COLO829 (cell line): Measurements from ENCODE around the gene UNC13C.

Source experiments
- DNase-seq: peaks from one replicate; pipeline ENCODE4 v3.0.0; 2012; ENCODE audit warnings: low spot score

UNC13C gene

DNA sequence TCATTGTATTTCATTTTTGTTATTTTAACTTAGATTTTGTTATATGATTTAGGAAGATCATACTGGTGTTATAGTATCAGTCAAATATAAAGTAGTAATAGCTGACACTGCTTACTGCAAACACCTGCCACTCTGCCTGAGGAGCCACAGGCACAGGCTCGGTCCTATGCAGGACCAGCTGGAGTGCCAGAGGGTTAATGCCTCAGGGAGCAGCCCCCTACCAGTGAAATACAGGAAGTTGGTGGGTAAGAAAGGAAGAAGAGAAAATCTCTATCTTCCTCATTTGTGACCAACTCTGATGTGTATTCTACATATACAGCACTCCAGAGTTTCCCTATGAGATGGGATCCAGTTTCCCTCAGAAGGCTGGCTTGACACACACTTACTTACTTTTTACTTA is 593.3 kb downstream of the UNC13C start:
- no peak for DNase-seq

DNA sequence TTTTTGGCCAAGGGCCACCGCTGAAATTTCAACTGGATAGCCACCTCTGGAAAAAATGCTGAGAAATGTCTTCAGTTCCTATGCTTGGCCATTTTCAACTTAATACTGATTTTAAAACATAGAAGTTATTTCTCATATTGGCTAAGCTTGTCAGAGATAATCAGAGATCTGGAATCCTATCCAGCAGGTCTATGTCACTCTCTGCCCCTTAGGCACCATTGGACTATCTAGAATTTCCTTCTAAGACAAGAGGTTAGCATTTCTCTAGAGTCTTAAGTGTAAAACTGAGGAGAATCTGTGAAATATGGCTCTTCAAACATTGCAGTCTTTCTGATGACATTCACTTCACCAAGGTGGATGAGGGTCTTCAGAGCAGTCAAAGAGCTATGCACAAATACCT is 597.3 kb downstream of the UNC13C start:
- DNase-seq = no peak

DNA sequence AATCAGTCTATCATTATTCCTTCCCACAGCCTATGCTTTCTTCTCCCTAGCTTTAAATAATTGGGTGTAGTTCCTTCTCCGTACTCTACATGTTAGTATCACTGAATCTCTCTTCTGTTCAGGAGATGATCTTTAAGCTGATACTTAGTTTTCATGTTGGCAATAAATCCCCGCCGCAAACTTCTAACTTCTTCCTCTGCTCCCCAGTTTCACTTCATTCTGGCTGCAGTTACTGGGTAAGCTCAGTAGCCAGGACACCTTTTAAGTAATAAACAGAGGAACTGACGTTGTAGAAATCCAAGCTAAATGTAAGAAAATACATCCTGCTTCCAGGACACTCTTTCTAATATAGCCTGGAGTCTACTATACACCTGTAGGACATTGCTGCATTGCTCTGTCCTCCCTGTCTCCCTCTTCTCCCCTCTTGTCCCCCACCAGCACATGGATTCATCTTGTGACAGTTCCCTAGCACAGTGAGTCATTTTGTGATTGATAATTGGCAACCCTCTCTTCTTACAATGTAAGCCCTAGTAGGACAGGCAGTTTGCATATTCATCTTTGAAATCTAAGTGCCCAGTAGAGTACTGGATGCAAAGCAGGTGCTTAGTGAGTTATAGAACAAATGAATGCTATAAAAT is 598.2 kb downstream of the UNC13C start:
- no peak for DNase-seq

DNA sequence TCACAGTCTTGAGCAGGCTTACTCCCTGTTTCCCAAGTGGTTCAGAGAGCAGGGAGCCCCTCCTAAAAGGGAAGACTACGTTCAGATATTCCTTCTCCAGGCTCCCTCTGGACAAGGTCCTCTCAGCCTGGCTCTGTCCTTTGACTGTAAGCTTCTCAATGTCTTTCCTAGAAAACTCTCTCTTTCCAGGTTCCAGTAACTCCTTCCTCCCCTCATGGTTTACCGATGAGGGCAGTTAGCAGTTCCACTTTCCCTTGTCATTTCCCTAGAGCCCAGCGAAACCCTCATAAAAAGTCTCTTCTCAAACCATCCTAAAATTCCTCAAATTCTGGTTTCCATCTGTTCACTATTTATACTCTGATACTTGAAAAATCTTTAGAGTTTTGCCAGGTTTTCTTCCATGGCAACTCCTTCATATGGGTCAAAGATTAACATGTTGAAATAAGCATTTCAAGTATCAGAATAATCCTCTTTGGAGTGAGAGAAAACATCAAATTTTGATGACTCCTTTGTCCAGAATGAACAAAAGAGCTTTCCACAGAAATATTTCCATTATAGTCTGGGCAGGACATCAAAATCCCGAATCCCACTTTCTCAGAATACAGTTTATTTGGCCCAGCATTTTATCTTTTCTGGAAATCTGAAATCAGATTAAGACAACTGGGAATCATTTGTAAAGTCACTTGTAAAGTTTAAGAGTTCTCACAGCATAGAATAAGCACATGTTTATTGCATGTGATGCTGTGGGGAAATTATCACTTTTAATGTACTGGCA is 599.4 kb downstream of the UNC13C start:
- no peak for DNase-seq

DNA sequence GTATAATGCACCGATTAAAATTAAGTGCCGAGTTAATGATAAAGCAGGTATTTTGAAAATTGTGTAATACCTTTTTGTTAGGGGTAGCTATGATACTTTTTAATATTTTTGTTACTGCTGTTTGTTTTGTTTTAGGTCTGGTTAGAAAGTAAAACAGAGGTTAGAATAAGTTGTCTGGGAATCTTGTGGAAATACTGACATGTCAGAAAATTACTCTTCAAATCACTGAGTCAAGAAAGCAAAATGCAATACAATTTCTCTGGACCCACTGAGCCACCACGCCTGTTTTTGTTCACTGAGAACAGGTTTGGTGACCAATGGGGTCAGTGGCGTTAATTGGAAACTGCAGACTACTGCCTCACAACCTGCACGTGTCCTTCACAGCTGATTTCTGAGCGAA is 601.6 kb downstream of the UNC13C start:
- DNase-seq = no peak

DNA sequence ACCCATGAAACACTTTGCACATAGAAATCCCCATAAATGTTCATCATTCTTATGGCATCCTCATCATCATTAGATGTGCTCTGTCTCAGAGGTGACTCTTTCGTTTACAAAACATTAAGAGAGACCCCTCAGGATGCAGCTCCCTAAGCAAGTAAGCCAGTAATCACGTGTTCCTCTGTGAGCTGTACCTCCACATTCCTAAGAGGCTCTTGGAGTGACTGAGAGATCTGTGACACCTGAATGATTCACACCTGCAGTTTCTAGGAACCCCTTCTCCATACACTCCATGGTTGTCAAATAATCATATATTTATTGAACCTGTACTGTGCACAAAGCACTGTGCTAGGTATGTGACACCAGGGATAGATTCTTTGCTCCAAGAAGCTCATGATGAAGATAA is 602.4 kb downstream of the UNC13C start:
- DNase-seq = no peak

DNA sequence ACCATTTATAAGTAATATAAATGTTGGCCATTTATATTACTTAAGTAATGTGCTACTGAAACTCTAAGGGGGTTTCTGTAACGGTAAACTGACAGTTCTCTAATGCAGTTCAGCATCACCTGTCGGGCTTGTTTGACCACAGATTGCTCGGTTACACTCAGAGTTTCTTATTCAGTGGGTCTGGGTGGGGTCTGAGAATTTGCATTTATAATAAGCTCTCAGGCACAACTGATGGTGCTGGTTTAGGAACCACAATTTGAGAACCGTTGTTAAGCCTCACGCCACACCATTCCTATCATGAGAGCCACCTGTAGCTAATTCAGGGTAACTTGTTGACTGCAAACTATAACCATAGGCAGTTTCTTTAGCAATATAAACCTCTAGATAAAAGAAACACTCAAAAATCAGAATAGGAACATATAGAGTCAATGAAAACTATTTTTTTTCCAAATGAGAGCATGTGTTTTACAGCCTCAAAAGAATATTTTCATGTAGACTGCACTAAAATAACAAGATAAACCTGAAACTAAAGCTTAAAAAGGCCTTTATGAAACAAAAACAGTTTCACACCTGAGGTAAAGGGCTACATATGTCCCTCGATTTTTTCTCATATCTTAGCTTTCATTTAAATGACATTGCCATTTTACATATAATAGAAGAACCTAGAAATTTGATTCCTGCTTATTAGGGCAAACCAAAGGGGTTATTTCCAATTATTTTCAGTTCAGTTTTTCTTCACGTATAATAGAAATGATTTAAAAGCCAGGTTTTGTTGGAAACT is 604.8 kb downstream of the UNC13C start:
- no peak for DNase-seq

DNA sequence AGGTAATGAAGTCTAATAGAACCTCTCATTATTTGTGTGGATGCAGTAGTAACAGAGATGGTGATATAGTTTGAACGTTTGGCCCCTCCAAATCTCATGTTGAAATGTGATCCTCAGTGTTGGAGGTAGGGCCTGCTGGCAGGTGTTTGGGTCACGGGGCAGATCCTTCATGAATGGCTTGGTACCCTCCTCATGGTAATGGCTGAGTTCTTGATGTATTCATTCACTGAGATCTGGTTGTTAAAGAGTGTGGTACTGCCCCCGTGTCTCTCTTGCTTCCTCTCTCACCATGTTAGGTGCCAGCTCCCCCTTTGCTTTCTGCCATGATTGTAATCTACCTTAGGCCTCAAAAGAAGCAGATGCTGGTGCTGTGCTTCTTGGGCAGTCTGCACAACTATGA is 606.8 kb downstream of the UNC13C start:
- no peak for DNase-seq

DNA sequence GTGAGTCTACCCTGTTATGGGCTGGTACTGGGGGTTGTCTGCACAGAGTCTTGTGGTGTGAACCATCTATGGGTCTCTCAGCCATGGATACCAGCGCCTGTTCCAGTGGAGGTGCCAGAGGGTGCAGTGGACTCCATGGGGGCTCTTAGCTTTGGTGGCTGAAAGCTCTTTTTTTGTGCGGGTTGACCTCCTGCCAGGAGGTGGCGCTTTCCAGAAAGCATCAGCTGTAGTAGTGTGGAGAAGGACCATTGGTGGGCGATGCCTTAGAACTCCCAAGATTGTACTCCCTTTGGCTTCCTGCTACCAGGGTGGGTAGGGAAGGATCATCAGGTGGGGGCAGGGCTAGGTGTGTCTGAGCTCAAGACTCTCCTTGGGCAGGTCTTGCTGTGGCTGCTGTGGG is 615.9 kb downstream of the UNC13C start:
- no peak for DNase-seq

DNA sequence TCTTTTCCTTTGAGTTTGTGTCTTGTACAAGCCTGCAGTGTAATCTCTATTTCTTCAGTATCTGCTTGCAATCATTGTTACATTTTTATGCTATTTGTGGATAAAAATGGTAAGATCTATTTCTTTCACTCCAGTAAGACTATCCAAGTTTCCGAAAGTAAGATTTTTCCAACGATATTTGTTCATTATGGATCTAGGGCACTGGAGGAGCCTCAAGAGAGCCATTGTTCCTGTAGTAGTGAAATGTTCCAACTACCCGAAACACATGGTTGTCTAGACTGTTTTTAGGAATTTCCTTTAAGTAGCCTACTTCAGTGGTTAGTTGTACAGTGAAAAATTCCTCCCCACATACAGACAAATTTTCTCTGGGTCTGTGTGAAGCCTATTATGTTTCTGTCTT is 621.1 kb downstream of the UNC13C start:
- no peak for DNase-seq

DNA sequence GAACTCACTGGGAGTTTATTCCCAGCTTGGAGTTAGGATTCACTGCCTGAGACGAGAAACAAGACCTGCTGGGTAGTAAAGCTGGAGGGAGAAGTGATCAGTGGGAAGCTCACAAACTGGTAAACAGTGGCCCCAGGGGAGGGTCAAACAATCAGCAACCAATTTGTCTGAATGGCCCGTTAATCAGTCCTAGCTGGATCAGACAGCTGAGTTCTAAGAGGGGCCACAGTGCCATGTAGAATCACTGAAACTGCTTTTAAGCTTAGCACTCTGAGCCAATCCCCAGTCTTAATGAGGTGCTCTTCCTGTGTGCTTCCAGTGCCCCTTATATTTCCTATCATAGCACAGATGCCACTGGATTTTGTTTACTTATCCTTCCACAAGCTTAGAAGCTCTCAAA is 626.8 kb downstream of the UNC13C start:
- no peak for DNase-seq

DNA sequence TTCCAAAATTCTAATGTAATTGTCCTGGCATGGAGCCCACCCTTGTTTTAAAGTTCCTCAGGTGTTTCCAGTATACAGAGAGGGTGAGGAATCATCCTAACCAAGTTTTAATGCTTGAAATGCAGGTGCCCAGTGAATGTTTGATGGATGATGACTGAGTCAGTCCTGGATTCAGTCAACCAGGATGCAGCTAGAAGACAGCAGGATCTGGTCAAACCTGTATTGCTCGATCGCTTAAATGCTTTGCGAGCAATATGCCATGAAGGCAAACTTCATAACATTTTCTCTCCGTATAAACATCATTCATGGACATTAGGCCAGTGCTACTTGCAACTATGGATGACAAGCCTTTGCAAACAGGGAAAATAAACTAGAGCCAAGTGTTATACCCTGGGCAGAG is 627.3 kb downstream of the UNC13C start:
- DNase-seq = no peak

DNA sequence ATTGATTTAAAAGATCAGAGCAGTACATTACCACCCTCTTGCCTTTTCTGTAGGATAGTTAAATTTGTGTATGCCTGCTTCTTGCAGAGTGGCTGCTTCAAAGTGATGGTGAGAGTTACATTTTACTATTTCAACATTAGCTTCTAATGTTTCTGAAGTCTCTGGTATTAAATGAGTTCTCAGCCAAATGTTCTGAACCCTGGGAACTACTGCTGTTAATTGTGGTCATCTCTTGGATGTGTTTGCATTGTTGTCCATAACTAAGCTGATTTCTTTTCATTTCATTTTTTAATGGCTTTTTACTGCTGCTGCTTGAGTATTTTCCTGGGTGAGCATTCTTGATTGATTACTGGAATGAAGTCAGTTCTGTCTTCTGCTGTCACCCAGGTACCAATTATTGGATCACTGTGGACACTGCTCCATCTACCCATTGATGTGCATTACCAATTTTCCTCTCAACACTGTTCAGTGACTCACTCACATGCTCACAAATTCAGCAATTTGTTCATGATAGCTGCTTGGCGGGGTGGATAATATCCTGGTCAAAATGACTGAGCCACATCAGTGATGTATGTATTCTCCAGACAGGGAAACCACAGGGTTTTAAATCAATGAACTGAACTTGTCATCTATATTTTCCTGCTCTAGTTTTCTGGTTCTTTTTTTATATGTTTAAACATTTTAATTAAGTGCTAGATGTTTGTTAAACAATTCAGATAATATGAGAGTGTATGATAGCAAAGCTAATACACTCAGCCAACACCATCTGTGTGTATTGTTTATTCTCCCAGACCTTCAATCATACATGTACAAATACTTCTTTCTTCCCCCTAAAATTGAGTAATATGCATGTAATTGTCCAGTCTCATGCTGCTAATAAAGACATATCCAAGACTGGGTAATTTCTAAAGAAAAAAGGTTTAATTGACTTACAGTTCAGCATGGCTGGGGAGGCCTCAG is 630.9 kb downstream of the UNC13C start:
- no peak for DNase-seq

DNA sequence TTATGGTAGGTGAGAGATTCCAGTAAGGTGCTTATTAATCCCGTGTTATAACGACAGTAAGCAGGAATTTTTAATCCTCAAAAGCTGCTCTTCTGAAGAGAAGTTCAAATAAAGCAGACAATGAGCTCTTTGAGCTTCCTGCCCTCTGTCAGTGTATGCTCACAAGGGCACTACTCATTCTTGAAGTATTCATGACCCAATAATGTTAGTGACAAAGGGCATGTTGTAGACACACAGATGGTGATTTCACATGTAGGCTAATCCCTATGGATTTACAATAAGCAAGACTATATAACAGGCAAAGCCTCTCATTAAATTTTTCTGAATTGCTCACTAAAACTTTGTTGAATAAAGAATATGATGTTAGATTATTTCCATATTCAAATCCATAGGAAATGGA is 639.9 kb downstream of the UNC13C start:
- peak; percentile 52 for DNase-seq

DNA sequence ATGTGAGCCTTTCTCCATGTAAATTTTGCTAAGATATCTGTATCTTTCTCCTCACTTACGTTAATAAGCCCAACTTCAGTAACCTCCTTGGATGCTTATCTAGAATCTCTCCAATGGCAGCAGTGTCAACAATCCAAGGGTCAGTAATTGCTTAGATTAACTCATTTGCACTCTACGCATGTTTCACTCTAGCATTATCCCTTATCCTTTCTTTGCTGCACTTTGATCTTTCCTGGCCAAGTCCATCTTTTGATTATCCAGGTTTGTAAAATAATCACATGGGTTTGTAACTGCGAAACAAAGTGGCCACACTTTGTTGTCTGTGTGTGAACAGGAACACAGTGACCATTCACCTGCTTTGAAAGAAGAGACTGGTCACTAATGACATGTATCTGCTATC is 640.9 kb downstream of the UNC13C start:
- DNase-seq = no peak

DNA sequence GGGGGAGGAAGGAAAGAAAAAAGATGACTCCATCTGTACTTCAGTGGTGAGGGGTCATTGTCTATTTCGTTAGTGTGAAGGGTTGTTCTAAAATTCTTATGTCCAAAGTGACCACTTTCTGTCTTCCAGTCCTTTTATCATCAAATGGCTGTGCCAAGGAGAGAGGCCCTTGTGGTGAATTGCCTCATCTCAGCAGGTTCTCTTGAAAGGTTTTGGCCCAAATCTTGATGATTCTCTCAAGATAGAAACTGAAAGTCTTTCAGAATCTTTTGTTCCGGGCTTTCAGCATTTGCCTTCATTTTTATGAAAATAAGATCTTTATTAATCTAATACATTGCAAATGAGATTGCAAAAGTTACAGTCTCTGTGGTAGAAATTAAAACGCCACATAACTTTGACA is 642.7 kb downstream of the UNC13C start:
- DNase-seq = no peak

DNA sequence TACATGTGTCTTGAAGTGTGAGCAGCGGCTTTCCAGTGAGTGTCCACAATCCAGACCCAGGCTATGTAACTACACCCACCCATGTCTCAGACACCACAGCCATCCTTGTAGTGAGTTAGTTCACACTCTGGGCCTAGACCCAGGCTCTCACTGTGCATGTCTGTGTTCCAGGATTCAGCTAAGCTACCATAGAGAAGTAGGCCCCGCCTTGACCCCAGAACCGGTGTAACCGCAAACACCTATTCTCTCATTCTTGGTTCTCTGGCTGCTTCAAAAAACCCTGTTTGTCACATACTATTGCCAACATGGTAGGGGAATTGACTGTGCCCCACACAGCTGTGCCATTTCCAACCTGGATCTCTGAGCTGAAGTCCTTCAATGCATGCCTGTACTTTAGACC is 657.9 kb downstream of the UNC13C start:
- no peak for DNase-seq

DNA sequence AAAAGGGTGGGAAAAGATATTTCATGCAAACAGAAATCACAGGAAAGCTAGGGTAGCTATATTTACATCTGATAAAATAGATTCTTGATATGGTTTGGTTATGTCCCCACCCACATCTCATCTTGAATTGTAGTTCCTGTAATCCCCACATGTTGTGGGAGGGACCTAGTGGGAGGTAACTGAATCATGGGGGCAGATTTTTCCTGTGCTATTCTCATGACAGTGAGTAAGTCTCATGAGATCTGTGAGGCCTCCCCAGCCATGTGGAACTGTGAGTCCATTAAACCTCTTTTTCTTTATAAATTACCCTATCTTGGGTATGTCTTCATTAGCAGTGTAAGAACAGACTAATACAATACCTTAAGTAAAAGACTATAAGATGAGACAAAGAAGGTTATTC is 660.4 kb downstream of the UNC13C start:
- DNase-seq = no peak

DNA sequence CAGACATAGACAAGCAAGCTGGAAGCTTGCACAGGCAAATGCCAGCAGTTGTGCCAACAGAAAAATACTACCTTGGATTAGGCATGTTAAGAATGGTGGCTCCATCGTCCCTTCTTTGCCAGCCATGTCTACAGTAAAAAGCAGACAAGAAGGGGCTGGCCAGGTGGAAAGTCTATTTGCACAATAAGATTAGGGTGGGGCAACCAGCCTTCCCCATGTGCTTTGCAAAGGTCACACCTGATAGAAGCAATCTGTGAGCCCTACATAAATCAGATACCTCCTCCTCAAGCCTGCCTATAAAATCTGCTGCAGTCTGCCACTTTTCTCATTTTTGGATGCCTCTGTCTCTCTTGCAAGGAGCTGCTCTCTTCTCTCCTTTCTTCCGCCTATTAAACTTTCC is 662.6 kb downstream of the UNC13C start:
- no peak for DNase-seq

DNA sequence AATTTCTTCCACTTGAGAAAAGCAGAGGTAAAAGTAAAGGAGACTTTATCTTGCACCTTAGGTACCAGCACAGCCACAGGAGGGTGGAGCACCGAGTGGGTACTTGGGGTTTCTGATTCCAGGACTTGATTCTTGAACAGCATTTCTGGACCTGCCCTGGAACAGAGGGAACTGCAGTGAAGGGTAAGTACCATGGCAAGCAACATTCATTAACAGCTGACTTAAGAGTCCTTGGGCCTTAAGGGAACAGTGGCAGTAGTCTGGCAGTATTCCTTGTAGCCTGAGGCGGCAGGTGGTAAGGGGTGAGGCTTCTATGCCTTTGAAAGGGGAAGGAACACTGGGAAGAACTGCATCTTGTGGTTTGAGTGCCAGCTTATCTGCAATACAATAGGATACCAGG is 666.6 kb downstream of the UNC13C start:
- DNase-seq = no peak

DNA sequence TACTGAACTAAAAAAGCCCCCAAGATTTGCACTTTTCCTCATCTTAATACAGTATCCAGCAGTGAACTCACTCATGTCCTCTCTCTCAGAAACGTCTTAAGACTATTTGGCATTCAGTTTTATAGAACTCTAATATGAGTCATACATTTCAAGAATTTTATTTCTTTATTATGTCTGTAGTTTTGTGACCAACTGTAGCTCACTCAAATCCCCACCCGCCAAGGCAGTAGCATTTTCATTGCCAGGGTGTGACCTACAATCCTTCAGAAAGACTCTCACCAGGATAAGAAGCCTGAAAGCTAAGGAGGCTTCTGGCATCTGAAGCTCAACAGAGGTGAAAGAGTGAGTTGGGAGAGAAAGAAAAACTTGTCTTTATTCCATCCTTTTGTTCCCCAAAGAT is 681.4 kb downstream of the UNC13C start:
- no peak for DNase-seq

DNA sequence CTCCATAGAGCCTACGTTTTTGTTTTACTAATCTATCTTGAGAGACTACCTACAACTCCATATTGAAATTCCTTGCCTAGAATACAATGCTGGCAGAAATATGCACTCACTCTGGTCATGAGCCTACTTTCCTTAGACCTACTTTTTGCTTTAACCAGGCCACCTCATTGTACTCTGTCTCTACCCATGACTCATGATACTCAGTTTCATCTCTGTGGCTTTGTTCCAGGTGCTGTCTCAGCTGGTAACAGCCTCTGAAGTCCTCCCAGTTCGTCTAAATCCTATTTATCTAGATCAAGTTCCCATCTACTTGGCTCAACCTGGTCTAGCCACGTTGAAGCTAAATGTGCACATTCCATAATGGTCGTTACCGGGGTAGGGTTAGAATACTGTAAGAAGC is 682.1 kb downstream of the UNC13C start:
- no peak for DNase-seq
